HepG2 (cell line): ENCODE data around the gene TOMM6. TPM values are rescaled to one million over a fixed set of nuclear protein-coding genes. Genes with fewer than 3 reads are reported as not detected.

Source experiments
- CBX1 ChIP-seq: IDR thresholded peaks from one replicate; pipeline ENCODE4 v1.6.1; 2016; ENCODE audit warnings: antibody characterized with exemption, low read depth
- FOXP1 ChIP-seq, 2 experiments: fragments of 450-650 bp in 1 of 2; IDR thresholded peaks; 2 replicates each; pipeline ENCODE4 v1.6.1; 2017 to 2018; ENCODE audit warnings: antibody characterized with exemption in 1 of 2
- GABPA ChIP-seq, 2 experiments: IDR thresholded peaks; 2 replicates each; pipeline ENCODE4 v1.6.1; 2011 to 2016; ENCODE audit warnings: low read depth in 2 of 2, low read length in 1 of 2, missing biosample characterization in 1 of 2, missing genetic modification characterization in 1 of 2
- KLF12 ChIP-seq: sonication (generic); formaldehyde crosslinking; IDR thresholded peaks from 2 replicates; pipeline ENCODE4 v1.4.0; 2020; ENCODE audit warnings: missing genetic modification reagents, borderline replicate concordance
- PHB2 ChIP-seq: fragments of 450-650 bp; IDR thresholded peaks from 2 replicates; pipeline ENCODE4 v1.6.1; 2018; ENCODE audit not compliant: partially characterized antibody
- TBX3 ChIP-seq: fragments of 450-650 bp; IDR thresholded peaks from 2 replicates; pipeline ENCODE4 v1.6.1; 2017; ENCODE audit warnings: antibody characterized with exemption, mild to moderate bottlenecking, inconsistent platforms, borderline replicate concordance
- ZFAT ChIP-seq: sonication (generic); formaldehyde crosslinking; conservative IDR thresholded peaks from 2 replicates; pipeline ENCODE4 v1.8.1; 2023; ENCODE audit warnings: missing genetic modification reagents, inconsistent platforms
- ZFP36L2 ChIP-seq: sonication (generic); formaldehyde crosslinking; IDR thresholded peaks from 2 replicates; pipeline ENCODE4 v1.4.0; 2020; ENCODE audit warnings: missing genetic modification reagents
- ZNF335 ChIP-seq: sonication (generic); formaldehyde crosslinking; IDR thresholded peaks from 2 replicates; pipeline ENCODE4 v1.4.0; 2020; ENCODE audit warnings: missing genetic modification reagents
- ZNF431 ChIP-seq: sonication (generic); formaldehyde crosslinking; IDR thresholded peaks from 2 replicates; pipeline ENCODE4 v1.9.0; 2022; ENCODE audit warnings: missing genetic modification reagents, low read depth, mild to moderate bottlenecking, borderline replicate concordance
- ZNF446 ChIP-seq: sonication (generic); formaldehyde crosslinking; IDR thresholded peaks from 2 replicates; pipeline ENCODE4 v1.5.0; 2020; ENCODE audit warnings: mild to moderate bottlenecking, missing genetic modification reagents
- ZNF746 ChIP-seq: sonication (generic); formaldehyde crosslinking; IDR thresholded peaks from 2 replicates; pipeline ENCODE4 v1.8.0; 2022; ENCODE audit warnings: mild to moderate bottlenecking, missing genetic modification reagents
- polyA plus RNA-seq, 8 experiments: library from polyadenylated mRNA; depleted of rRNA in 3 of 8; stranded (reverse) in 7 of 8; unstranded in 1 of 8; fragments of >200 nt; fragmentation: Illumina TruSeq in 4 of 8; extraction: Trizol in 4 of 8; gene quantifications; 2 replicates each; pipeline versions ENCODE4 v1.2.1 to v1.2.3, GENCODE V29; 2011 to 2016; ENCODE audit warnings: low read depth in 4 of 8, missing spikeins in 1 of 8, mixed read lengths in 1 of 8; ENCODE audit not compliant: insufficient read depth in 1 of 8
- total RNA-seq, 5 experiments: library from RNA; depleted of rRNA; stranded (reverse); fragments of >200 nt; fragmentation: Illumina TruSeq; extraction: Trizol; gene quantifications; 2 replicates each; pipeline ENCODE4 v1.2.3, GENCODE V29; 2016; ENCODE audit warnings: low read depth in 1 of 5
- TF ChIP-seq, protein P1 (sequence below): sonication (generic); formaldehyde crosslinking; IDR thresholded peaks from 2 replicates; pipeline ENCODE4 v1.4.0; 2020; ENCODE audit warnings: mild to moderate bottlenecking, missing genetic modification reagents, borderline replicate concordance
- TF ChIP-seq, protein P2 (sequence below): sonication (generic); formaldehyde crosslinking; IDR thresholded peaks from 2 replicates; pipeline ENCODE4 v1.4.0; 2020; ENCODE audit warnings: mild to moderate bottlenecking, missing genetic modification reagents
- TF ChIP-seq, protein P3 (sequence below): sonication (generic); formaldehyde crosslinking; IDR thresholded peaks from 2 replicates; pipeline ENCODE4 v1.4.0; 2020; ENCODE audit warnings: low read depth, missing genetic modification reagents

Gene TOMM6
- total and polyA plus RNA-seq, 2 of the 13 experiments (the other 11 are each of a cell fraction or from before 2014, with no cell fraction given): 320 to 321 TPM

DNA sequence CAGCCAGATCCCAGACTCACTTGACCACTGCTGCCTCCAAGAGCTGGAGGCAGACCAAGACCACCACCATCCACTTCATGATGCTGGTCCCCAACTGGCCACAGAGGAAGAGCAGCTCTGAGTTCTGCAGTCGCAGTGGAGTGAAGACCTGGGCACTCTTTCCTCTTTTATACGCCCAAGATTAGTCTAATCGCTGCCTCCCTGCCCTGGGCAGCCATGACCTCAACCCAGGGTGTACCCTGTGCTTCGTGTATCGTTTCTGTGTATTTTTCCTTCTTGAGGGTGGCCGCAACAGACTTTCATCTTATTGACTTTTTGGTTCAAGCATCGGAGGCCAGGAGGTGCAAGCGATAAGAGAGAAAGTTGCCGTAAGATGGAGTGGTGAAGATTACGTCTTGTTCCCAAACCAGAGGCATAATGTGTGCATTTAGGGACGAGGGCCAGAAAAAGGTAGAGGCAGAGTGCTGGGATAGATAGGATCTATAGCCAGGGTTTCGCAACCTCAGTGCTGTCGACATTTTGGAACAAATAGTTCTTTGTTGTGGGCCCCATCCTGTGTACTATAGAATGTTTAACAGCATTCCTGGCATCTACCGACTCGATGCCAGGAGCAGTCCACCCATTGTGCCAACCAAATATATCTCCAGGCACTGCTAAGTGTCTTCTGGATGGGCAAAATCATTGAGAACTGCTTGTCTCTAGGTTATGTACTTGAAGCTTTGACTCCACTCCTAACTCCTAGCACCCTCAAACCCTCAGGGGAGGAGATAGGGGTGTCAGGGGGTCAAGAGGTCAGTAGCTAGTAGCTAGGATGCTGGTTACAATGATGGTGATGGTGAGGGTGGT is 40.0 kb upstream of the TOMM6 start, which contains the start of gene PGC (continued):
- TF ChIP-seq, protein P1, sequence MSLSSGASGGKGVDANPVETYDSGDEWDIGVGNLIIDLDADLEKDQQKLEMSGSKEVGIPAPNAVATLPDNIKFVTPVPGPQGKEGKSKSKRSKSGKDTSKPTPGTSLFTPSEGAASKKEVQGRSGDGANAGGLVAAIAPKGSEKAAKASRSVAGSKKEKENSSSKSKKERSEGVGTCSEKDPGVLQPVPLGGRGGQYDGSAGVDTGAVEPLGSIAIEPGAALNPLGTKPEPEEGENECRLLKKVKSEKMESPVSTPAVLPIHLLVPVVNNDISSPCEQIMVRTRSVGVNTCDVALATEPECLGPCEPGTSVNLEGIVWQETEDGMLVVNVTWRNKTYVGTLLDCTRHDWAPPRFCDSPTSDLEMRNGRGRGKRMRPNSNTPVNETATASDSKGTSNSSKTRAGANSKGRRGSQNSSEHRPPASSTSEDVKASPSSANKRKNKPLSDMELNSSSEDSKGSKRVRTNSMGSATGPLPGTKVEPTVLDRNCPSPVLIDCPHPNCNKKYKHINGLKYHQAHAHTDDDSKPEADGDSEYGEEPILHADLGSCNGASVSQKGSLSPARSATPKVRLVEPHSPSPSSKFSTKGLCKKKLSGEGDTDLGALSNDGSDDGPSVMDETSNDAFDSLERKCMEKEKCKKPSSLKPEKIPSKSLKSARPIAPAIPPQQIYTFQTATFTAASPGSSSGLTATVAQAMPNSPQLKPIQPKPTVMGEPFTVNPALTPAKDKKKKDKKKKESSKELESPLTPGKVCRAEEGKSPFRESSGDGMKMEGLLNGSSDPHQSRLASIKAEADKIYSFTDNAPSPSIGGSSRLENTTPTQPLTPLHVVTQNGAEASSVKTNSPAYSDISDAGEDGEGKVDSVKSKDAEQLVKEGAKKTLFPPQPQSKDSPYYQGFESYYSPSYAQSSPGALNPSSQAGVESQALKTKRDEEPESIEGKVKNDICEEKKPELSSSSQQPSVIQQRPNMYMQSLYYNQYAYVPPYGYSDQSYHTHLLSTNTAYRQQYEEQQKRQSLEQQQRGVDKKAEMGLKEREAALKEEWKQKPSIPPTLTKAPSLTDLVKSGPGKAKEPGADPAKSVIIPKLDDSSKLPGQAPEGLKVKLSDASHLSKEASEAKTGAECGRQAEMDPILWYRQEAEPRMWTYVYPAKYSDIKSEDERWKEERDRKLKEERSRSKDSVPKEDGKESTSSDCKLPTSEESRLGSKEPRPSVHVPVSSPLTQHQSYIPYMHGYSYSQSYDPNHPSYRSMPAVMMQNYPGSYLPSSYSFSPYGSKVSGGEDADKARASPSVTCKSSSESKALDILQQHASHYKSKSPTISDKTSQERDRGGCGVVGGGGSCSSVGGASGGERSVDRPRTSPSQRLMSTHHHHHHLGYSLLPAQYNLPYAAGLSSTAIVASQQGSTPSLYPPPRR (CRISPR knock-in tag): peak; percentile 91
- TF ChIP-seq ZNF446 (CRISPR knock-in tag): 0 out of 2 replicates have a peak, but pooled peaks have one; percentile 58
- peak; percentile 31; the same call in 1 of the 2 replicates for TF ChIP-seq ZNF746
- no peak for TF ChIP-seq ZNF431 (CRISPR knock-in tag)
- no peak for TF ChIP-seq GABPA (IDR thresholded peaks at IDR 0.05; ENCODE audit: low read depth, low read length)
- no peak for TF ChIP-seq GABPA (CRISPR knock-in tag; IDR thresholded peaks at IDR 0.05; ENCODE audit: low read depth)
- TF ChIP-seq PHB2: no peak
- TF ChIP-seq, protein P2, sequence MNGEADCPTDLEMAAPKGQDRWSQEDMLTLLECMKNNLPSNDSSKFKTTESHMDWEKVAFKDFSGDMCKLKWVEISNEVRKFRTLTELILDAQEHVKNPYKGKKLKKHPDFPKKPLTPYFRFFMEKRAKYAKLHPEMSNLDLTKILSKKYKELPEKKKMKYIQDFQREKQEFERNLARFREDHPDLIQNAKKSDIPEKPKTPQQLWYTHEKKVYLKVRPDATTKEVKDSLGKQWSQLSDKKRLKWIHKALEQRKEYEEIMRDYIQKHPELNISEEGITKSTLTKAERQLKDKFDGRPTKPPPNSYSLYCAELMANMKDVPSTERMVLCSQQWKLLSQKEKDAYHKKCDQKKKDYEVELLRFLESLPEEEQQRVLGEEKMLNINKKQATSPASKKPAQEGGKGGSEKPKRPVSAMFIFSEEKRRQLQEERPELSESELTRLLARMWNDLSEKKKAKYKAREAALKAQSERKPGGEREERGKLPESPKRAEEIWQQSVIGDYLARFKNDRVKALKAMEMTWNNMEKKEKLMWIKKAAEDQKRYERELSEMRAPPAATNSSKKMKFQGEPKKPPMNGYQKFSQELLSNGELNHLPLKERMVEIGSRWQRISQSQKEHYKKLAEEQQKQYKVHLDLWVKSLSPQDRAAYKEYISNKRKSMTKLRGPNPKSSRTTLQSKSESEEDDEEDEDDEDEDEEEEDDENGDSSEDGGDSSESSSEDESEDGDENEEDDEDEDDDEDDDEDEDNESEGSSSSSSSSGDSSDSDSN (CRISPR knock-in tag): 0 out of 2 replicates have a peak, but pooled peaks have one; percentile 45
- no peak for TF ChIP-seq ZFAT
- no peak; the same call in none of the 2 replicates for TF ChIP-seq ZNF335
- 0 out of 2 replicates have a peak, but pooled peaks have one; percentile 36 for TF ChIP-seq FOXP1 (IDR thresholded peaks at IDR 0.05)
- peak; percentile 76; the same call in 1 of the 2 replicates for TF ChIP-seq FOXP1 (CRISPR knock-in tag; IDR thresholded peaks at IDR 0.05)
- TF ChIP-seq ZFP36L2: no peak
- no peak for TF ChIP-seq CBX1
- TF ChIP-seq KLF12 (CRISPR knock-in tag): no peak
- 0 out of 2 replicates have a peak, but pooled peaks have one; percentile 33 for TF ChIP-seq TBX3
- TF ChIP-seq, protein P3, sequence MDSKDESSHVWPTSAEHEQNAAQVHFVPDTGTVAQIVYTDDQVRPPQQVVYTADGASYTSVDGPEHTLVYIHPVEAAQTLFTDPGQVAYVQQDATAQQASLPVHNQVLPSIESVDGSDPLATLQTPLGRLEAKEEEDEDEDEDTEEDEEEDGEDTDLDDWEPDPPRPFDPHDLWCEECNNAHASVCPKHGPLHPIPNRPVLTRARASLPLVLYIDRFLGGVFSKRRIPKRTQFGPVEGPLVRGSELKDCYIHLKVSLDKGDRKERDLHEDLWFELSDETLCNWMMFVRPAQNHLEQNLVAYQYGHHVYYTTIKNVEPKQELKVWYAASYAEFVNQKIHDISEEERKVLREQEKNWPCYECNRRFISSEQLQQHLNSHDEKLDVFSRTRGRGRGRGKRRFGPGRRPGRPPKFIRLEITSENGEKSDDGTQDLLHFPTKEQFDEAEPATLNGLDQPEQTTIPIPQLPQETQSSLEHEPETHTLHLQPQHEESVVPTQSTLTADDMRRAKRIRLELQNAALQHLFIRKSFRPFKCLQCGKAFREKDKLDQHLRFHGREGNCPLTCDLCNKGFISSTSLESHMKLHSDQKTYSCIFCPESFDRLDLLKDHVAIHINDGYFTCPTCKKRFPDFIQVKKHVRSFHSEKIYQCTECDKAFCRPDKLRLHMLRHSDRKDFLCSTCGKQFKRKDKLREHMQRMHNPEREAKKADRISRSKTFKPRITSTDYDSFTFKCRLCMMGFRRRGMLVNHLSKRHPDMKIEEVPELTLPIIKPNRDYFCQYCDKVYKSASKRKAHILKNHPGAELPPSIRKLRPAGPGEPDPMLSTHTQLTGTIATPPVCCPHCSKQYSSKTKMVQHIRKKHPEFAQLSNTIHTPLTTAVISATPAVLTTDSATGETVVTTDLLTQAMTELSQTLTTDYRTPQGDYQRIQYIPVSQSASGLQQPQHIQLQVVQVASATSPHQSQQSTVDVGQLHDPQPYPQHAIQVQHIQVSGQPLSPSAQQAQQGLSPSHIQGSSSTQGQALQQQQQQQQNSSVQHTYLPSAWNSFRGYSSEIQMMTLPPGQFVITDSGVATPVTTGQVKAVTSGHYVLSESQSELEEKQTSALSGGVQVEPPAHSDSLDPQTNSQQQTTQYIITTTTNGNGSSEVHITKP: peak; percentile 46; the same call in 1 of the 2 replicates
